Measurements from ENCODE around the gene LRRN2.
"Not testable (repeated sequence)": the region's sequence is repeated elsewhere in the genome, so short reads cannot be mapped to it uniquely, and the experiment has no call there.

Gene LRRN2

GRCh38 chr1:204711947-204712701 lies 26.6 kb upstream of the LRRN2 start:
- no peak for DNase-seq

GRCh38 chr1:204711103-204711946 lies 25.8 kb upstream of the LRRN2 start:
- no peak for DNase-seq

DNA sequence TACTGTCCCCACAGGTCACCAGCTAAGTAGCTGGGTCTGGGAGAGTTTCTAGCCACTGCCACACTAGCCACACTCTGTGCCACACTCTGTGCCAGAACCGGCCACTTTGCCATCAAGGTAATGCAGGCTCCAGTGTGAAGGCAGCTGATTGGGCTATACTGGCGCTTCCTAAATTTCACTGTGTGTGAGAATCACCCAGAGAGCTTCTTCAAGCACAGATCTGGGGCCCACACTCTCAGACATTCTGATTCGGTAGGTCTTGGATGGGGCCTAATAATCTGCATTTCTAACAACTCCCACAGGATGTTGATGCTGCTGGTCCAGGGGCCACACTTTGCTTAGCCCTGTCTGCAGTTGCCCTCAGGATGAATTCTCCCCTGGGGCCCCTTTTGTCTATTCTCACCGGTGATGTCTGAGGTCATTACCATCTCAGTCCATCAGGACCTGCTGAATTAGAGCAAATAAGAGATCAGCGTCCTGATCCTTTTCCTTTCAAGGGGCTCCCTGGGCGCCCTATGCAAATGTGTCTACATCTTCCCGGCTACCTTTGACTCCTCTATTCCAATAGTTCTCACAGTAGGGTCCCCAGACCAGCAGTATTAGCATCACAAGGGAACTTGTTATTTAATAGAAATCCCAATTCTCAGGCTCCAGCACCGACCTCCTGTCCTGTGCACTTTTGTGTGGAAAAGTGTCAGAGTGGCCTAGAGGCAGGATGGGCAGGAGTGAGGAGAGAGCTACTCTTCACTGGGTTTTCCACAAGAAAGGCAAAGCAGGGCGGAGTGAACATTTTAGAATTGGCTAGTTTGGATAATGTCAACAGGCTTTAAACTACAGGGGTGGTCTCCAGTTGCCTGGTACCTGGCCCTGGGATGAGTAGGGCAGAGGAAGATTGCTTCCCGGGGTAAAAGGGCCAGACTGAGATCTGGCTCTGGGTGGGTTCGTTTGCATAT lies 24.7 kb upstream of the LRRN2 start:
- DNase-seq = no peak

DNA sequence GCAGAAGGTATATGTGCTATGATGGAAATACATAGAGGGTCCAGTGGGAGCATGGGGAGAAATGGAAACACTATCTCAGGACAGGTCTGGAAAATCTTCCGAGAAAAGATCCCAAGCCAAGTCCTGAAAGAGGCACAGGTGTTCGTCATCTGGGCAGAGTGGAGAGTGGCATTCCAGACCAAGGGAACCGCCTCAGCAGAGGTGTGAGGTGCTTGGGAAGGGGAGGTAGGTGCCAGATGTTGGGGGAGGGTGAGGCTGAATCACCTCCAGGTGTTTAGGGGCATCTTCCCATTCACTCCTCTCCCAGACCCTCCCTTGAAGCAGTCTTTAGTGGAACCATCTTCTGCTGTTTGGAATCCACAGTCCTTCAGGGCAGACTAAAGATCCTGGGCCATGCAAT lies 23.5 kb upstream of the LRRN2 start:
- no peak for DNase-seq

GRCh38 chr1:204706838-204707509 lies 21.4 kb upstream of the LRRN2 start:
- no peak for DNase-seq

DNA sequence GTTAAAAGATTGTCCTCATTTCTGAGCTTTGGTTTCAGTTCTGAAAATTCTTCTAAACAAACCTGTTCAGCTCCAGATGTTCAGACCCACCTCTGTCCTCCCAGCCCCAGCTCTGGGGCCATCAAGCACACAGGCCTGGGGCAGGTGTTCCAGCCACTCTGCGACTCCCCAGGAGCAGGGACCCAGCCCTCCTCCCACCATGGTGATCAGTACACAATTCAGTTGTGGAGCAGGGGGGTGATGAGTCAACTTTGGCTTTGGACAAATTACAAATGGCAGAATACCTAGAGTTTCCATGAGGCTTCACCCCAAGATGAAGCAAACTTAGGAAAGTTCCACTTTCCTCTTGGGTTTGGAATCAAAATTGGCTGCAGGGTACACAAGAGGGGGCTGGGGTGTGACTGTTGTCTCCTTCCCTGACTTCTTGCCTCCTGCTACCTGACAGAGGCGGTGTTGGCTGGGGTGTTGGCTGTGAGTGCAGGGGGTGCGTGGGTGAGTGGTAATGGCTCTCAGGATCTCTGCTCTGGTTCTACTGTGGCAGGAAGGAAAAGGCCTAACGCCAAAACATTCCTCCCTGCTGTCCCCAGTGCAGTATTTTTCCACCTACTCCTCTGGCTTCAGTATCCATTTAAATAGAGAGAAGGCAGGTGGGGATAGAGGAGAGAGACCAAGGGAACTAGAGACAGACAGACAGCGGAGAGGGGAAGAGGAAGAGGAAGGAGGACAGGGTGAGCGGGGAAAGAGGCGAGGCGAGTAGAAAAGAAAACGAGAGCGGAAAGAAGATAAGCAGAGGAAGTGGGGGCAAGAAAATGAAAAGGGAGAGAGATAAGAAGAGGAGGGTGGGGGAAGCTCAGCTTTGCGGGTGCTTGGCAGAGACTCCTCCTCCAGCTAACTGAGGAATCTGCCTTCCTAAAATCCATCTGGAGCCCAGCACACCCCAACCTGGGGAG lies 20.6 kb upstream of the LRRN2 start:
- DNase-seq = no peak

GRCh38 chr1:204705493-204705811 lies 19.9 kb upstream of the LRRN2 start:
- no peak for DNase-seq

DNA sequence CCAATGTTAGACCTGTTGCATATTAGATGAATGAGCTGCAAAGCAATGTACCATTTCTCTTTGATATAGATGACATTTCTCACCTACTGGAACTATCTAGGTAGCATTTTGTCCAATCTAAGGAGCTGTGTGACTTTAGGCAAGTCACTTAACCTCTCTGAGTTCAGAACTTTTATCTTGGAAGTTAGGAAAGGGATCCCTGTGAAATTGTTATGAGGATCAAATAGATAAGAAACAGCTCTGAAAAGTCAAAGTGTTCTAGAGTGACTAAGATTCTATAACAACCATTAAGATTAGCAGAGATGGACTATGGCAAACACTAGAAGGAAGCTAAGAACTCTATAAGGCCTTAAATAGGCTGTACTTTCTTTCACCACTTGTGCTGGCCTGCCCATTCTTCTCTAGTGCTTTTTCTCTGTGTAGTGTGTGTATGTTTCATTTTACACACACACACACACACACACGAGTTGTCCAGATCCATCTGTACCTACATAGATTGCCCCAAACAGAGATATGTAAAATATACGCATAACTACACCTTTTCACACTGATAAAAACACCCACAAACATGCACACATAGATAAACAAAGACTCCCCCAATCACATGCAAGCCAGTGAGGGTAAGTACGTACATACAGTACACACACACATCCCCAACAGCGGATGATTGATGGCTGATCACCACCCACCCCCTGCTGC lies 19.4 kb upstream of the LRRN2 start:
- DNase-seq = no peak

GRCh38 chr1:204703826-204704612 lies 18.5 kb upstream of the LRRN2 start:
- DNase-seq = no peak

DNA sequence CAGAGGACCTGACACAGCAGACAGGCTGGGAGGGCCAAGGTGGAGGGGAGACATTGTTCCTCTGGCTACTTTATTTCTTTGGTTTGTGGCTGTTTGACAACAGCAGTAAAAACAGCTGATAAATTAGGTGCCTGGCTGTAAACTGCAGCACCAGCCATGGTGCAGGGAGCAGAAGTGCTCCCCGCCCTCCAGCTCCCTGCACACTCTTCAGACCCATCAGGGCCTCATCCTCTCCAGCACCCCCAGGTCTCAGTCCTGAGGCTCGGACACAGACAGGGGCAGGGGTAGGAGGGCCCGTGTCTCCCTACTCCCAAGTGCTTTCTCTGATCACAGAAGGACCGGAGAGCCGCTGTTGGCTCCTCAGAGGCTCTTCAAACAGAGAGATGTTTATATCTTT lies 17.7 kb upstream of the LRRN2 start:
- no peak for DNase-seq

DNA sequence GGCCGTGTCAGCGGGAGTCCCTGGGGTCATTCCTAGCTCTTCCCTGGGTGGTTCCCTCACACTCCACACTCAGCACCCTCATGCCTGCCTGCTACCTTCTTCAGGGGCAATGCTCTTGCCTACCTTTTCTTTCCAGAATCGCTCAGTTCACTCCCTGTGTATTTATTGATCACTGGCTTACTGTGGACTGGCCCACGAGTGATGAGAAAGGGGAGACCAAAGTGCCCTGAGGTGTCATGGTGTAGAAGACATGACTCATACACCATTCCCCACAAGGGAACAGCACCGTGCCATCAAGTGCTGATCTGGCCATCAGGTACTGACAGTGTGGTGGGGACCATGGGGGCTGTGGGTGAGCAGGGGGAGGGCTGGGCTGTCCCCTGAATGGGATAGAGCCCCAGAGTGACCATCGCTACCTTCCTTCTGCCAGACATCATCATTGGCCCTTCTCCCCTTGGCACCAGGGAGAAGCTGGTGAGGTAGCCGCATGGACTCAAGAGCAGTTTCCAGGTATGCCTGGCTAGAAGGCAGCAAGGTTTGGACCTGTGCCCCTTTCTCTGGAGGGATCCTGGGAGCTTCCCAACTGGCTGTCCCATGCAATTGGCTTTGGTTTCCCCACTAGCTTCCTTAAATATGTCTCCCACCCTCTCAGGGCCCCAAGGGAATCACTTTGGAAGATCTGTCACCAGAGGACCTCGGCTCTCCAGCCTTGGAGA lies 17.2 kb upstream of the LRRN2 start:
- DNase-seq = no peak

- DNase-seq = no peak
Measured at GRCh38 chr1:204701229-204701628, 15.7 kb upstream of the LRRN2 start.

DNA sequence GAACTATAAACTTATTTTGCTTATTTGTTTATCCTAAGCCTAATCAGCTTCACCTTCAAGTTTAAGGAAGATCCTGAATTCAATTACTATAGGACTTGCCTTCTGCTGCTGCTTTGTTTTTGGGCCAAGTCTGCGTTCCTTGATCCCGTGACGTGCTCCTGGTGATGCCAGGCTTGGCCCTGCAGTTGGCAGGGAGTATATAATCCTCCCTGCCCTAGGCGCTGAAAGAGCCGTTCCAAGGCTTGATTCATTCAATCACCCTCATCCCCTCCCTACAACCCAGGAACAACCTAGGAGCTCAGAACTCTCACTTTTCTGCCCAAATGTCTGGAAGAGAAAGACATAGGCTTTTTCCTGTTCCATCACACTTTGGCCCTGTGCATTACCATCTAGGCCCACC lies 12.4 kb upstream of the LRRN2 start:
- DNase-seq = no peak

GRCh38 chr1:204696606-204697005 lies 11.1 kb upstream of the LRRN2 start:
- no peak for DNase-seq

- no peak for DNase-seq
Measured at GRCh38 chr1:204695692-204696091, 10.2 kb upstream of the LRRN2 start.

- no peak for DNase-seq
Measured at GRCh38 chr1:204694145-204694544, 8.6 kb upstream of the LRRN2 start.

GRCh38 chr1:204692841-204693356 lies 7.4 kb upstream of the LRRN2 start:
- no peak for DNase-seq

- no peak for DNase-seq
Measured at GRCh38 chr1:204692325-204692840, 6.8 kb upstream of the LRRN2 start.

DNA sequence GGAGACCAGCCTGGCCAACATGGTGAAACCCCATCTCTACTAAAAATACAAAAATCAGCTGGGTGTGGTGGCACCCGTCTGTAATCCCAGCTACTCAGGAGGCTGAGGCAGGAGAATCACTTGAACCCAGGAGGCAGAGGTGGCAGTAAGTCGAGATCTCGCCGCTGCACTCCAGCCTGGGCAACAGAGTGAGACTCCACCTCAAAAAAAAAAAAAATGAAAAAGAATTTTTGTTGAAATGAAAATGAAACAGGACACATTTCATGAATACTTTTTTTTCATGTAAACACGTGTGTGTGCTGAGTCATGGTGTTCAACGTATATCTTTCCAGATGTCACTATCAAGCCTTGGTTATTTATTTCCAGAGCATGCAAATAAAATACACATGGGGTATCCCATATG lies 5.8 kb upstream of the LRRN2 start:
- not testable (repeated sequence) for DNase-seq
